Spleen (tissue), 7 donors: Measurements from ENCODE around the gene NDUFB10.

Experiments
- CTCF ChIP-seq, 11 experiments: fragments of 200-600 bp in 7 of 11; fragments of 450-650 bp in 4 of 11; sonication (generic) in 4 of 11; IDR thresholded peaks in 8 of 11; conservative IDR thresholded peaks in 3 of 11; 1 replicate in 7 of 11; 2 replicates in 4 of 11; pipeline versions ENCODE4 v1.4.0 to v1.8.0; 2016 to 2021; ENCODE audit warnings: antibody characterized with exemption in 11 of 11, inconsistent platforms in 4 of 11, mild to moderate bottlenecking in 1 of 11
- POLR2A ChIP-seq, 3 donors: fragments of 450-650 bp; IDR thresholded peaks; one replicate each; pipeline ENCODE4 v1.5.1; 2017; ENCODE audit warnings: antibody characterized with exemption in 3 of 3, mild to moderate bottlenecking in 1 of 3
- donor health status: DM: no; HTN: no; CAD: no; lungs with moderate emphysema.
- donor health status: DM: no; HTN: no; CAD: no.
- donor health status: DM: no; HTN: no; CAD: no.

- TF ChIP-seq CTCF (IDR thresholded peaks at IDR 0.05 in 8 of 11, conservative IDR thresholded peaks at IDR 0.05 in 3 of 11) (no peak), POLR2A (IDR thresholded peaks at IDR 0.05) (no peak)
Observed at GRCh38 chr16:1990101-1990350, 30.7 kb downstream of the NDUFB10 start.
